ENCODE results near the gene P2RY12.

Gene P2RY12

DNA sequence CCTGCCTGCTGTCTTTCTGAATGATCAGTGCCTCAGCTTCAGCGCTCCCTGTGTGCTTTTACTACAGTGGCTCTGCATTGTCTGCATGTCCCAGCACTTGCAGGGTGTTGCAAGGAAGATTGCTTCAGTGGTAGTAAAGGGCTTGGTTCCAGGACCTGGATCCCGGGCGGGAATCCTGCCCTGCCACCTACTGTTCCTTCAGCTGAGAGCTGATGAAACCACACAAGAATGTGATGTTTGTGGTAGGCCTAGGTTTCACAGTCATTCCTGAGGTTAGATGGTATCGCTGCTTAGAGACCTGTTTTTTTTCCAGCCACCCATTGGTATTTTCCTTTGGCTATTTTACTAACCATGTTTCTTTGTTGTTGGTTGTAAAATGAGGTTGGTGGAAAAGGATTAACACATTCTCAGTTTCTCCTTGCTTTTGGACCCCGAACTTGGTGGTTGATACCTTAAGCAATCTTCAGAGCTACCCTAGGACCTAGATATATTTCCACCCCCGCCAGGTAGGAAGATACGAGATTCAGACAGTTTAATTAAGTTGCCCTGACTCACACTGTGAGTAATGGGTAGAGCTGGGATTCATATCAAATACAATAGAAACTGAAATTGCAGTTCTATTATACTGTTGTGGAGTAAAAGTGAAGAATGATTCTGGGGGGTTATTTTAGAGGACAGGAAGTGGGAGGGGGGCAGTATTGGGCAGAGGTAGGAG lies 79.3 kb downstream of the P2RY12 start:
- DNase-seq = no peak

DNA sequence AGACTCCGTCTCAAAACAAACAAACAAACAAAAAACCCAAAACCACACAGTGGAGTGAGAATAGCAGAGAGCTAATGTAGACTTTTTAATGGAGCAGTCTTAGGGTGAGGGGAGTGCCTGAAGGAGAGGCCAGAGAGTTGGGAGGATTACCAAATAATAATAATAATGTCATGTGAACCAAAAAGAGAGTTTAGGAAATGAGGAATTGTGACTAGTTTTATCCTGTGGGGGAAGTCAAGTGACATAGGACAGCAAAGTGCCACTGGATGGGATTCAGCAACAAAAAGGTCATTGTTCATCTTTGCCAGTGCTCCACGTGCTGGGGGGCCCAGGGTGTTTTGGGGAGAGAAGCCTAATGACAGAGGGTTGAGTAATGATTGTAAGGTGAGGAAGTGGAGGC lies 80.8 kb downstream of the P2RY12 start:
- no peak for DNase-seq

DNA sequence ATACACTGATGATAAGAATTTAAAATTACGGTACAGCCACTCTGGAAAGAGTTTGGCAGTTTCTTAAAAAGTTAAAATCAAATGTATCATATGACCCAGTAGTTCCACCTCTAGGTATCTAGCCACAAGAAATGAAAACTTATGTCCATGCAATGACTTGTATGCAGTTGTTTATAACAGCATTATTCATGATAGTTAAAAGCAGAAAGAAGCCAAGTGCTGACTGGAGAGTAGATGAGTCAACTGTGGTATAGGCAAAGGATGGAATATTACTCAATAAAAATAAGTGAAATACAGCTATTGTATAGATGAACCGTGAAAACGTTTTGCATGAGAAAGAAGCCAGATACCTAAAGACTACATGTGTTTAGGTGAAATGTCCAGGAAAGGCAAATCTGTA lies 82.8 kb downstream of the P2RY12 start:
- DNase-seq = no peak

DNA sequence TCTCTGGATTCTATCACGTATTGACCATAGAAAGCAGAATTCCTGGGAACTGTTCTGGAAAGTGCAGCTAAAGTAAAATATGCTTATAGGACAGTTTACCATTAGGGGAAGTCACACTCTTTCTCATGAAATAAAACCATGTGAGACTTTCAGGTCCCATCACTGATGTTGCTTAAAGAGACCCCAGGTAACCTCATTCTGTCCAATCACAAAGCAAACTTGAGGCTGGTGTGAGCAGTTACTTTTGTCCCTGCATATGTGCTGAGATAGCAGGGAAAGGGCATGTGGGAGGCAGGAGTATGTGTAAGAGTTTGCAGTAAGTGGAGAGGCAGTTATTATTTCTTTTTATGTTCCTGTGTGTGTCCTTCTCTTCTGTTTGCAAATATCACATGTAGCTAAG lies 84.0 kb downstream of the P2RY12 start:
- no peak for DNase-seq

DNA sequence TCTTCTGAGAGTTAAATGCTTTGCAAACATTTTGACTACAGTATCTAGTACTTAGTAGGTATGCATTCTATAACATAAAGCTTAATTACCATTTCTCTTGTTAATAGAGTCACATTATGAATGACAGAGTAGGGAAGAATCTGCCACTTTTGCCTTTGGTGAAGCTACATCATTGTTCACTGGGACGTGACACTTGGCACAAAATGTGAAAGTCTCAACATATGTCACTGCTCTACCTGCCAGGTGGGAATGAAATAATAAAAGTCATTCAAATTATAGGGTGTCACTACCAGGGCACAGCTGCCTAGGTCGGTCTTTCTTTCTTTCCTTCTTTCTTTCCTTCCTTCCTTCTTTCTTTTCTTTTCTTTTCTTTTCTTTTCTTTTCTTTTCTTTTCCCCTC lies 85.5 kb downstream of the P2RY12 start:
- DNase-seq = no peak

DNA sequence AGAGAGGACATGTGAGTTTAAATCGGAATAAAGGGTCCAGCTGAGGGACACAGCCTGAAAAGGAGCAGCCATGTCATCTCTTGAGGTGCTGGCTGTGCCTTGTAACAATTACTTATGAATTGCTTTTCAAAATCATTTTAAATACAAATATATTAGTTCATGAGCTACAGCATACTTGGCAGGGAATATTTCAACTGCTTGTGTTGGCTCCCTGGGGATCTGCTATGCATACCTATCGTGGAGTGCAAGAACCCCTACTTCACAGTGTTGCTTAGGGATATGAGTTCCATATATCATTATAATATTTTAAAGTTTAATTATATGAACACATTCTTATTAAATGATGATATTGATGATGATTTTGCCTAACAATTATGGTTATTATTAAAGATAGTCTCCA lies 87.1 kb downstream of the P2RY12 start:
- DNase-seq = no peak

DNA sequence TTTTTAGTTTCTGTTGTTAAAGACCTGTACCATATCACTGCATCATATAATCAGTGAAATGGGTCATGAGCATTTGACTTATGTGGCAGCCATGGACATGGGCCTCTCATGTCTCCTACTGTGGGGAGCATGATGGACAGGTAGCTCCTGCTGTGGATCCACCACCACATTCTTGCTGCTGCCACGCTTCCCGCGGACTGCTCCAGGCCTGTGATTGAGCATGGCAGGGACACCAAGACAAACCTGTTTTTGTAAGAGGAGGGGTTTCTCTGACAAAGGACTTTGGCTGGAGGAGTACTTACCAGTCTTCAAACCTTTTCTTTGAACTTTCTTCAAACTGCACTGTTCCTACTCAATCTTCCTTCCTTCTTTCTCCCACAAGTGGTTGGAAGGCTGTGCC lies 88.3 kb downstream of the P2RY12 start:
- no peak for DNase-seq

DNA sequence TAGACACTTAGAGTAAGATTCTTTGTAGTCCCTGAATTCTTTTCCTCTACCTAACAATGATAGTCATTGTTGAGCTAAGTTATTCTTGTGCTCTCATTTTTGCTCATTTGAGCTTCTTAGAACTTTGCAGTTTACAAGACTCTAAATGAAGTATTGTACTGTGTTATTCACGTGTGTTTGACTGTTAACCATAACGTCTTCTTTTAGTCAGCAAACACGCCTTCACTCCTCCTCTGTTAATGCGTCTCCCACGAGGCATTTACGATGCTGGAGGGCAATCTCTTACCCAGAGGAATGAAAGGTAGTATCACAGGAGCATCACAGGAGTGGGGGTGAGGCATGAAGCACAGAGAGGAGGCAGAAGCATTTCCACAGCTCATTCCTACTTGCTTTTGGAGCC lies 91.4 kb downstream of the P2RY12 start:
- DNase-seq = no peak

DNA sequence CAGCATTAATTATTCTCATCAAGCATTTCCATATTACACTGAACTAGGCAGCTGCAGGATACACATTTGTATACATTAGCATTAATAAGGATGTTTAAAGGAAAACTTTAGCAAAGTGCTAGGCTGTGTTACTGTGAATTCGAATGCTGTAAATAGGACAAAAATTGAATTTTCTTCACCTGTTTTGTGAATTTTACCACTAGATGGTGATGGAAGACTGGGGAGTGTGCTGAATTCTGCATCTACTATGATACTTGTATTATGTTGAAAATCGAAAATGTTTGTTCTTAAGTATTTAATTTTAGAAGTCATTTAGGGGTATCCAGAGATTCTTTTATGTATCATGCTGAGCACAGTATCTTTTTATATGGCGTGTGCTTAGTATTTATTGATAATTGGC lies 93.9 kb downstream of the P2RY12 start:
- DNase-seq = no peak

DNA sequence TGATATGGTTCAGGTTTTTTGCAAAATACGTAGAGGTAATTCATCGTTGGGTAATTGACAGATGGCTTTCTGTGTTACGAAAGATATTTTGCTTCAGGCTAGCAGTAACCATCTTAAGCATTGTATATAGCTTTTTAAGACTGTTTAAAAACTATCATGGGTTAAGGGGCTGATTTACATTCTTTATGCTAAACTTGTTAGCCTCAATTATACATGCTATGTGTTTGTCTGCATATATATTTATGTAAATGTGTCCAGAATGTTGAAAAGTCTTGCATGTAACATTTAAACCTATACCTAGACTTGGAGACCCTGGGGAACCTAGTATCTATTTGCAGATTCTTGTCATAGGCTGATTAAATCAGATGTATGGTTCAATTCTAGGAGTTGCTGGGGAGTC lies 95.1 kb downstream of the P2RY12 start:
- no peak for DNase-seq
